DMS153 treated with DMSO at 0.1 percent for 48 hours (cell line): ENCODE measurements around the gene CLIC5.

Experiments used
- DNase-seq: peaks from one replicate; lab custom pipeline; 2025; ENCODE audit not compliant: unreplicated experiment; lab: John Stamatoyannopoulos, UW

The CLIC5 gene

GRCh38 chr6:45851034-45851400, 164.6 kb downstream of the CLIC5 start:
- no peak for DNase-seq

- no peak for DNase-seq
These were observed 165.2 kb downstream of the CLIC5 start for GRCh38 chr6:45850378-45851033.

GRCh38 chr6:45845567-45845966, 170.1 kb downstream of the CLIC5 start:
- DNase-seq: no peak

- DNase-seq: no peak
These were observed 170.7 kb downstream of the CLIC5 start for GRCh38 chr6:45844986-45845385.

GRCh38 chr6:45843848-45844521, 171.7 kb downstream of the CLIC5 start:
- no peak for DNase-seq

- no peak for DNase-seq
These were observed 174.6 kb downstream of the CLIC5 start for GRCh38 chr6:45841062-45841461.

- DNase-seq: no peak
These were observed 176.7 kb downstream of the CLIC5 start for GRCh38 chr6:45838996-45839395.

GRCh38 chr6:45838451-45838850, 177.2 kb downstream of the CLIC5 start:
- no peak for DNase-seq

GRCh38 chr6:45837541-45838200, 178.0 kb downstream of the CLIC5 start:
- DNase-seq: no peak

- no peak for DNase-seq
These were observed 178.7 kb downstream of the CLIC5 start for GRCh38 chr6:45836984-45837383.

- DNase-seq: no peak
These were observed 179.2 kb downstream of the CLIC5 start for GRCh38 chr6:45836438-45836824.

- DNase-seq: no peak
These were observed 179.8 kb downstream of the CLIC5 start for GRCh38 chr6:45835721-45836437.

GRCh38 chr6:45832063-45832462, 183.6 kb downstream of the CLIC5 start:
- DNase-seq: no peak
